ENCODE measurements around the gene BZW1. TPM values are rescaled to one million over a fixed set of nuclear protein-coding genes. Genes with fewer than 3 reads are reported as not detected.

BZW1 gene
- polyA plus RNA-seq, 1 of the 3 experiments (the other 2 are of a cell fraction), result 131 TPM

DNA sequence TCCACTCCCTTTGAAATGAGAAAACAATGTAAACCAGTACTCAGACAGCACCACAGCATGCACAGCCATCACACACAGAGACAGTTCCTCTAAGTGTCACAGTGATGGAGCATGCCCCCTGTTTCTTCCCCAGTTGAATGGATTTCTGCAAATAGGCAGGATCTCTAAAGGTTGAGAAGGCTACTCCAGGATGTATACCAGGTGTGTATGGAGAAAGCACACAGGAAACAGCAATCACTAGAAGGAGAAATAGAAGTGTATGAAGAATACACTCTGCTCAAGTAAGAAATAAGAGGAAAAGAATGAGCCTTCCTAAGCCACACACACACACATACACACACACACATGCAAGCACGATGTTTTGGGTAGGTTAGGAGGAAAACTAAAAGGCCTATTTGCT is 38.6 kb upstream of the BZW1 start:
- Histone ChIP-seq H4K20me1 (ENCODE audit: insufficient read depth) (no peaks in the 10 kb centered on the region), H3K9me3 (no peaks in the 10 kb centered on the region), H3K9ac (no peak overlapping the region), H3K4me3 (ENCODE audit: low read depth in 2 of 2, low read length in 1 of 2) (no peak overlapping the region), H3F3A (replicated peaks; ENCODE audit: insufficient read depth) (no peaks in the 10 kb centered on the region), H3K36me3 (replicated peaks in 1 of 2; ENCODE audit: control insufficient read depth in 1 of 2, insufficient read depth in 2 of 2, low read length in 1 of 2) (no peaks in the 10 kb centered on the region), H2AFZ (ENCODE audit: low read depth) (no peak overlapping the region), H3K79me2 (ENCODE audit: insufficient read depth) (no peaks in the 10 kb centered on the region), H3K4me1 (ENCODE audit: control insufficient read depth in 1 of 2, insufficient read depth in 2 of 2, low read depth in 1 of 2, low read length in 1 of 2) (peaks cover 0 to 8% of the 10 kb centered on the region in 2 experiments; a peak in 3 of 4 replicates), H3K4me2 (no peak overlapping the region), H3K27ac (ENCODE audit: low read depth in 2 of 2, low read length in 1 of 2) (no peak overlapping the region), H3K27me3 (ENCODE audit: insufficient read depth) (no peaks in the 10 kb centered on the region), H3K9me2 (no peaks in the 10 kb centered on the region)
- ChIA-PET POLR2A (no interaction called here), CTCF (no interaction called here)
- TF ChIP-seq CHD2 (IDR thresholded peaks at IDR 0.05; ENCODE audit: low read length, partially characterized antibody) (no peak), SIN3A (IDR thresholded peaks at IDR 0.05; ENCODE audit: borderline replicate concordance, low read depth, low read length) (no peak), FOXM1 (IDR thresholded peaks at IDR 0.05; ENCODE audit: low read depth) (no peak), USF1 (IDR thresholded peaks at IDR 0.05; ENCODE audit: borderline replicate concordance, low read depth) (no peak), RFX5 (IDR thresholded peaks at IDR 0.05; ENCODE audit: low read length) (no peak), TEAD4 (IDR thresholded peaks at IDR 0.05; ENCODE audit: borderline replicate concordance, insufficient read depth) (no peak), FOSL2 (IDR thresholded peaks at IDR 0.05; ENCODE audit: borderline replicate concordance, low read depth) (no peak), JUND (IDR thresholded peaks at IDR 0.05) (no peak), MEF2A (IDR thresholded peaks at IDR 0.05; ENCODE audit: borderline replicate concordance, low read depth) (no peak), MXI1 (IDR thresholded peaks at IDR 0.05; ENCODE audit: low read depth, low read length) (no peak), REST (IDR thresholded peaks at IDR 0.05; ENCODE audit: low read depth, low read length) (no peak), RAD21 (IDR thresholded peaks at IDR 0.05; ENCODE audit: low read length) (no peak), POLR2AphosphoS5 (IDR thresholded peaks at IDR 0.05; ENCODE audit: low read depth, low read length) (no peak), FOXJ3 (CRISPR knock-in tag; IDR thresholded peaks at IDR 0.05) (no peak), RXRA (IDR thresholded peaks at IDR 0.05; ENCODE audit: borderline replicate concordance, low read depth) (no peak), NRF1 (IDR thresholded peaks at IDR 0.05; ENCODE audit: low read depth, low read length) (no peak), ZBTB33 (IDR thresholded peaks at IDR 0.05; ENCODE audit: borderline replicate concordance, low read depth) (no peak)
- TF ChIP-seq, protein P1, sequence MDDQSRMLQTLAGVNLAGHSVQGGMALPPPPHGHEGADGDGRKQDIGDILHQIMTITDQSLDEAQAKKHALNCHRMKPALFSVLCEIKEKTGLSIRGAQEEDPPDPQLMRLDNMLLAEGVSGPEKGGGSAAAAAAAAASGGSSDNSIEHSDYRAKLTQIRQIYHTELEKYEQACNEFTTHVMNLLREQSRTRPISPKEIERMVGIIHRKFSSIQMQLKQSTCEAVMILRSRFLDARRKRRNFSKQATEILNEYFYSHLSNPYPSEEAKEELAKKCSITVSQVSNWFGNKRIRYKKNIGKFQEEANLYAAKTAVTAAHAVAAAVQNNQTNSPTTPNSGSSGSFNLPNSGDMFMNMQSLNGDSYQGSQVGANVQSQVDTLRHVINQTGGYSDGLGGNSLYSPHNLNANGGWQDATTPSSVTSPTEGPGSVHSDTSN (IDR thresholded peaks at IDR 0.05), result no peak
- TF ChIP-seq, protein P2, sequence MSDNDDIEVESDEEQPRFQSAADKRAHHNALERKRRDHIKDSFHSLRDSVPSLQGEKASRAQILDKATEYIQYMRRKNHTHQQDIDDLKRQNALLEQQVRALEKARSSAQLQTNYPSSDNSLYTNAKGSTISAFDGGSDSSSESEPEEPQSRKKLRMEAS (IDR thresholded peaks at IDR 0.05; ENCODE audit: low read depth), result no peak
- no peak for DNase-seq
- 92% methylated on average over 1 of the region's 1 CpG for WGBS (ENCODE audit: low lambda C conversion rate)
